ENCODE results near the gene KMO.

KMO gene
- total RNA-seq: 0 to 0.58 (median 0.21) reads per million in 3 experiments

GRCh38 chr1:241532162-241532531 lies at the start of gene KMO:
KMO (plus strand) TSS chr1:241532378; CDS start chr1:241532445, 67 bp downstream.
- DNase-seq: no peak

GRCh38 chr1:241482761-241483250 lies 49.4 kb upstream of the KMO start:
- DNase-seq: no peak

- DNase-seq: no peak
These were observed 47.0 kb upstream of the KMO start for GRCh38 chr1:241485145-241485544.

- DNase-seq: no peak
These were observed 46.6 kb upstream of the KMO start for GRCh38 chr1:241485554-241485992.

- no peak for DNase-seq
These were observed 43.4 kb upstream of the KMO start for GRCh38 chr1:241488739-241489138.

GRCh38 chr1:241495741-241496140 lies 36.4 kb upstream of the KMO start:
- DNase-seq: no peak

GRCh38 chr1:241499910-241500309 lies 32.3 kb upstream of the KMO start:
- DNase-seq: no peak

GRCh38 chr1:241503444-241503843 lies 28.7 kb upstream of the KMO start:
- no peak for DNase-seq

- no peak for DNase-seq
These were observed 24.9 kb upstream of the KMO start for GRCh38 chr1:241507189-241507863.

GRCh38 chr1:241513378-241513777 lies 18.8 kb upstream of the KMO start:
- DNase-seq: no peak

- peak; percentile 4 for DNase-seq
These were observed 13.5 kb upstream of the KMO start for GRCh38 chr1:241518476-241519307.

GRCh38 chr1:241519308-241520079 lies 12.7 kb upstream of the KMO start, which contains the start of gene FH:
FH (minus strand) TSS chr1:241519755; CDS start chr1:241519722, 33 bp downstream.
- DNase-seq: peak; percentile 93

- DNase-seq: no peak
These were observed 12.1 kb upstream of the KMO start for GRCh38 chr1:241520080-241520465.

- DNase-seq: no peak
These were observed 10.5 kb upstream of the KMO start for GRCh38 chr1:241521718-241522117.

GRCh38 chr1:241525026-241525425 lies 7.2 kb upstream of the KMO start:
- no peak for DNase-seq

- DNase-seq: no peak
These were observed 5.0 kb upstream of the KMO start for GRCh38 chr1:241527146-241527545.

- peak; percentile 59 for DNase-seq
These were observed 700 bp upstream of the KMO start for GRCh38 chr1:241531195-241532161.

- DNase-seq: no peak
These were observed 686 bp downstream of the KMO start for GRCh38 chr1:241532864-241533263.

GRCh38 chr1:241533326-241534115 lies 1.3 kb downstream of the KMO start:
- no peak for DNase-seq

- no peak for DNase-seq
These were observed 4.1 kb downstream of the KMO start for GRCh38 chr1:241536304-241536703.

GRCh38 chr1:241536969-241537368 lies 4.8 kb downstream of the KMO start:
- no peak for DNase-seq
